AG09309 (cell line): ENCODE measurements around the gene ZNF75A.
A peak's percentile ranks its signal among the peaks of the same experiment; 100 is the strongest.

Experiments
- DNase-seq: peaks from one replicate; pipeline ENCODE4 v3.0.0-alpha.2; 2010; ENCODE audit warnings: low read depth
- H3K4me3 ChIP-seq: 2 replicates; pipeline ENCODE4 v1.5.1; 2011; ENCODE audit warnings: mild to moderate bottlenecking, low read depth, low read length, moderate library complexity; ENCODE audit not compliant: control insufficient read depth
- TF ChIP-seq, protein P1 (sequence below): IDR thresholded peaks from 2 replicates; pipeline ENCODE4 v1.5.1; 2011; ENCODE audit warnings: mild to moderate bottlenecking, low read depth, low read length, inconsistent platforms; ENCODE audit not compliant: insufficient read depth, control insufficient read depth; ENCODE audit errors: missing control alignments

The ZNF75A gene

DNA sequence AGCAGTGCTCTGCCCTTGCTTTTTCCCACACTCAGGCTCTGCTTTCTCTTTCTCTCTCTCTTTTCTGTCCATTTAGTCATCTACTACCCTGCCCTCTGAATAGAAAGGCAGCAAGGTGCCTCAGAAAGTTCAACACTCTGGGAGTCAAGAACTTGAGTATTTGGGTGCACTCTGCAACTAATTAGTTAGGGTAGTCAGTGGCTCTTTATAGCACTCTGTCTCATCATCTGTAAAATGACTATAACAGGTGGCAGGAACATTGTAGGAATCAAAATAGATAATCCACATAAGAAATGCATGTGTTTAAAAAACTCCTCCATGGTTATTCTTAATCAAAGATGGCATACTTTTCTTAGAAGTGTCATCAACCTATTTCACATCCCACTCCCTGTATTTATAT lies 57.6 kb downstream of the ZNF75A start:
- no peak for DNase-seq
- H3K4me3 ChIP-seq = no peak overlapping the region
- TF ChIP-seq, protein P1, sequence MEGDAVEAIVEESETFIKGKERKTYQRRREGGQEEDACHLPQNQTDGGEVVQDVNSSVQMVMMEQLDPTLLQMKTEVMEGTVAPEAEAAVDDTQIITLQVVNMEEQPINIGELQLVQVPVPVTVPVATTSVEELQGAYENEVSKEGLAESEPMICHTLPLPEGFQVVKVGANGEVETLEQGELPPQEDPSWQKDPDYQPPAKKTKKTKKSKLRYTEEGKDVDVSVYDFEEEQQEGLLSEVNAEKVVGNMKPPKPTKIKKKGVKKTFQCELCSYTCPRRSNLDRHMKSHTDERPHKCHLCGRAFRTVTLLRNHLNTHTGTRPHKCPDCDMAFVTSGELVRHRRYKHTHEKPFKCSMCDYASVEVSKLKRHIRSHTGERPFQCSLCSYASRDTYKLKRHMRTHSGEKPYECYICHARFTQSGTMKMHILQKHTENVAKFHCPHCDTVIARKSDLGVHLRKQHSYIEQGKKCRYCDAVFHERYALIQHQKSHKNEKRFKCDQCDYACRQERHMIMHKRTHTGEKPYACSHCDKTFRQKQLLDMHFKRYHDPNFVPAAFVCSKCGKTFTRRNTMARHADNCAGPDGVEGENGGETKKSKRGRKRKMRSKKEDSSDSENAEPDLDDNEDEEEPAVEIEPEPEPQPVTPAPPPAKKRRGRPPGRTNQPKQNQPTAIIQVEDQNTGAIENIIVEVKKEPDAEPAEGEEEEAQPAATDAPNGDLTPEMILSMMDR = no peak

DNA sequence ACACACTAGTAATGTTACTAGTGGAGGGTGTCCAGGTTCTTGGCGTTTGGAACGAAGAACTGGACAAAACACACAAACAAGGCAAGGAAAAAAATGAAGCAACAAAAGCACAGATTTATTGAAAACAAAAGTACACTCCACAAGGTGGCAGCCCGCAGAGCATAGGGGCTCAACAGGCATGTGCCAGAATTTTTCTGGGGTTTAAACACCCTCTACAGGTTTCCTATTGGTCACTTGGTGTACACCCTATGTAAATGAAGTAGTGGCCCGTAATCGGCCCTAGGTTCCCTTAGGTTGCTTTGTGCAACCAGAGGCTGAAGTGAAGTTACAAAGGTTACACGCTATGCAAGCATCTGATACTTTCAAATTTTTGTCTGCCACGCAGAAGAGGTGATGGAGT lies 58.5 kb downstream of the ZNF75A start:
- H3K4me3 ChIP-seq = no peak overlapping the region
- no peak for DNase-seq
- TF ChIP-seq, protein P1 = no peak

DNA sequence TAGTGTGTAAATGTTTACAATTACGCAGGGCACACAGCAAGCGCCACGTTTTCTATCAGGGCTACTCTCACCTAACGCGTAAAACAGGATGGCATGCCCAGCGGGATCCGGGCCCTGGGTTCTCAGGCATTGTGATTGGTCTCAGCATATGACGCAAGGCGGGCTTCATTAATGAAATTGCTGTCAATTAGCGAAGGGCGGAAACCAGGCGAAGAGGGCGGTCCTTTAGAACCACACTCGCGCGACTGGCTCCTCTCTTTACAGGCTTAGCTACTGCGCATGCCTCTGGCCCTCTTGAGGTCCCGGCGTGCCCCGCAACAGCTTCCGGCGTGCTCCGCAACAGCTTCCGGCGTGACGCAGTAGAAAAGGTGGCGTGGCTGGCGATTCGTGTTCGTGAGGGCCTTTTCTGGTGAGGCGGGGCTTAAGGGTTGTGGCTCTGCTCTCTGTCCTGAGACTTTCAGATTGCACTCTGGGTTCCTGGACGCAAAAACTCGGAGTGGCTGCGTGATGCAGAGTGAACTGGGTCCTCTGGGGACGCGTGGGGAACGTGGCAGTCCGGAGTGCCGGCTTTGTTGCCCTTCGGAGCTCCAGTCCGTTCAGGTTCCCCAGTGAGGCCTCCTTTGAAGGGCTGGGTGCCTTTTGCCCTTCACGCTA lies 59.6 kb downstream of the ZNF75A start:
- peak overlapping the region; percentile 88 for H3K4me3 ChIP-seq
- peak; percentile 91 for DNase-seq
- TF ChIP-seq, protein P1 = no peak
